Measurements from ENCODE around the gene DMBX1.

DNA sequence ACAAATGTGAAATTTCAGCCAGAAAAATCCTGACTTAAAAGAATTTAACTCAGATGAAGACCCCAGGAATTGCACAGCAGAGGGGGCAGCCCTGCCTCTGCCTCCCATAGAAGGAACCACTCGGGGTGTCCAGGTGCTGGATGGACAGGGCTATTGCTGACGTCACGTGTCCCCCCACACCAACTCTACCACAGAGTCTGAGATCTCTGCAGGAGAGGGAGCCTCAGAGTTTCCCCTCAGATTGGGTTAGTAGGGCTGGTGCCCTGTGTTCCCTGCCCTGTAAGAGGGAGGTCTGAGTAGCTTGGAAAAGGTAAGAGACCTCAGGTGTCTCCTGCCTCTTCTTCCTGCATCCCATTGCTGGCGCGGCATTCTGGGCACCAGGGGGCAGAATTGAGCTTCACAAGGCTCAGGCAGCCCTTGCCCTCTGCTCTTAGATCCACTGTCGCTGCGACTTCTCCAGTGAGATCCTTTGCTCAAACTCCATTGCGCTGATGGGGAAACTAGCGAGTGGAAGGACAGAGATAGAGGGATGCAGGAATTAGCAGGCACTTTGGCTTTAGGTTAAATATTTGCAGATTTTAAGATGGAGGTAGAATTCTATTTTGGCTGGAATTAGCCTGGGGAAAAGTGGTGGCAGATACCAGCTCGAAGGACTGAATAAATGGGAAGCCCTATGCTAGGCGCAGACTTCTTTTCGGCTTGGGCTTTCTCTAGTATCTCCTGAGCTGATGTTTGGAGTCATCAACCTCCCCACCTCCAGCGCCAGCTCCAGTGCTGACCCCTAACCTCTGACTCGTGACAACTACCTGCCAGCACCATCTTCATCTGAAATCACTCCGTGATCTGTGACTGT, 42.8 kb upstream of the DMBX1 start:
- TF ChIP-seq, protein P1, sequence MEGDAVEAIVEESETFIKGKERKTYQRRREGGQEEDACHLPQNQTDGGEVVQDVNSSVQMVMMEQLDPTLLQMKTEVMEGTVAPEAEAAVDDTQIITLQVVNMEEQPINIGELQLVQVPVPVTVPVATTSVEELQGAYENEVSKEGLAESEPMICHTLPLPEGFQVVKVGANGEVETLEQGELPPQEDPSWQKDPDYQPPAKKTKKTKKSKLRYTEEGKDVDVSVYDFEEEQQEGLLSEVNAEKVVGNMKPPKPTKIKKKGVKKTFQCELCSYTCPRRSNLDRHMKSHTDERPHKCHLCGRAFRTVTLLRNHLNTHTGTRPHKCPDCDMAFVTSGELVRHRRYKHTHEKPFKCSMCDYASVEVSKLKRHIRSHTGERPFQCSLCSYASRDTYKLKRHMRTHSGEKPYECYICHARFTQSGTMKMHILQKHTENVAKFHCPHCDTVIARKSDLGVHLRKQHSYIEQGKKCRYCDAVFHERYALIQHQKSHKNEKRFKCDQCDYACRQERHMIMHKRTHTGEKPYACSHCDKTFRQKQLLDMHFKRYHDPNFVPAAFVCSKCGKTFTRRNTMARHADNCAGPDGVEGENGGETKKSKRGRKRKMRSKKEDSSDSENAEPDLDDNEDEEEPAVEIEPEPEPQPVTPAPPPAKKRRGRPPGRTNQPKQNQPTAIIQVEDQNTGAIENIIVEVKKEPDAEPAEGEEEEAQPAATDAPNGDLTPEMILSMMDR (IDR thresholded peaks at IDR 0.05), result peak; percentile 74 to 88 (median 83)
- TF ChIP-seq POLR2A (IDR thresholded peaks at IDR 0.05), result no peak
